ENCODE measurements around the gene ZMYM5.
"Not testable (repeated sequence)": the region's sequence is repeated elsewhere in the genome, so short reads cannot be mapped to it uniquely, and the experiment has no call there.

Gene ZMYM5

DNA sequence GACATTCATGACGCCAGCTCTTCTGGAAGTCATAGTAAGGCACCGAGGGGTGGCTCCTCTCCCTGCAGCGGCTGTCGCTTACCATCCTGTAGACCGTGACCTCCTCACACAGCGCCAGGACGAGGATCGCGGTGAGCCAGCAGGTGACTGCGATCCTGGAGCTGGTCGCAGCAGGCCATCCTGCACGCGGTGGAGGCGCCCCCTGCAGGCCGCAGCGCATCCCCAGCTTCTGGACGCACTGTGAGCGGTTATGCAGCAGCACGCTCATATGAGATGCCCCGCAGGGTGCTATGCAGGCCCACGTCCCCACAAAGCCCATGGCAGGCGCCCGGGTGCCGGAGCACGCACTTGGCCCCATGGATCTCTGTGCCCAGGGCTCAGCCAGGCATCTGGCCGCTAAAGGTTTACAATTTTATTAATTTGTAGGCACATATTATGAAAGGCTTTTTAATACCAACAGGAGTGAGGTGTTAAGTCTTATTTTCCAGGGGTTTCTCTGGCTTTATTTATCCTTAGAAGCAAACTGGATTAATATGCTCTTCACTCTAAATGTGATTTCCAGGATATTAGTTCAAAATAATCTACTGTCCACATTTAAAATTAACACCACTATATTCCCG, 45.1 kb downstream of the ZMYM5 start:
- DNase-seq: no peak

DNA sequence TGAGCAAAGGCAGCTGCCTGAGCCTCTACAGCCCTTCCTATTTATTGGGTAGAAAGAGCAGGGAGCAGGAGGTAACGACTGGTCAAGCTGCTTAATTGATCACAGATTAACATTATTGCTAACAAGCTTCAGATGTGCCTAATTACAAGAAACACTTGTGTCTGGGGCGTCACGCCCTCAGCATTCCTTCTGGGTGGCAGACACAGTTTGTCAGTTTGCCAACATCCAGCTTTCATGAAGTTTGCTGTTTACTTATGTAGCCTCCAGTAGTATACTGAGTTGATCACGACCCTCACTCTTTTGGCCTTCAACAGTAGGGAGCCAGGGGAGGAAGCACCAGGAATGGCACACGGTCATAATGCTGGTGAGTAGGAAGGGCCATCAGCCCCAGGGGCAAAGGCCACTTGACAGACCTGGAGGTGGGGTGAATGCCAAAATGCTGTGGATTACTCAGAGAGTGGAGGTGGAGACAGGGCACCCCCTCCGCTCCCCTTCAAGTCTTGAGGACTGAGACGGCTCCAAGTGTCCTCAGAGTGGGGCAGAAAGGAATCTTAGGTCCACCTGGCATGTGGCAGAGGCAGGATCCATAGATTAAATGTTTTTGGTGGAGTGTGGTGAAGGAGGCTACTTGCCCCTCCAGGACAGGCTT, 45.8 kb downstream of the ZMYM5 start:
- no peak for DNase-seq

DNA sequence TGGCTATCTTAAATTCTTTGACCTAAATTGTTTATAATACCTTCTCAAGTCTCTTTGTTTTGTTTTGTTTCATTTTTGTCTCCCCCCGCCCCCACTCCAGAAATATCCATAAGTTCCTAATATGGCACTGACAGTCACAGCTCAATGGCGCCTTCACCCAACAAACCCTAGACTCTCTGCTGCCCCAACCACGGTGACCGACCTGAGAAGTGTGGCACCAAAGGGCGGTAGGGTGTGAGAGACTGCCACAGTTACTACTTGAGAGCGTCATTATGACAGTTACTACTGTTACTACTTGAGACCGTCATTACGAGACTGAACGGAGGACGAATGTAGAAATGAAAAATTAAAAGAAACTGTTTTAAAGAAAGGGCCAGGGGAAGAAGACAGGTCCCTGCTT, 46.3 kb downstream of the ZMYM5 start:
- no peak for DNase-seq

DNA sequence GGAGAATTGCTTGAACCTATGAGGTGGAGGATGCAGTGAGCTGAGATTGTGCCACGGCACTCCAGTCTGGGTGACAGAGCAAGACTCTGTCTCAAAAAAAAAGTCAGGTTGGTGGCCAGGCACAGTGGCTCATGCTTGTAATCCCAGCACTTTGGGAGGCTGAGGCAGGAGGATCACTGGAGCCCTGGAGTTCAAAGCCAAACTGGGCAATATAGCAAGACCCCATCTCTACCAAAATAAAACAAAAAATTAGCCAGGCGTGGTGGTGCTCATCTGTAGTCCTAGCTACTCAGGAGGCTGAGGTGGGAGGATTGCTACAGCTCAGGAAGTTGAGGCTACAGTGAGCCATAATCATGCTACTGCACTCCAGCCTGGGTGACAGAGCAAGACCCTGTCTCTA, 47.6 kb downstream of the ZMYM5 start:
- not testable (repeated sequence) for DNase-seq

DNA sequence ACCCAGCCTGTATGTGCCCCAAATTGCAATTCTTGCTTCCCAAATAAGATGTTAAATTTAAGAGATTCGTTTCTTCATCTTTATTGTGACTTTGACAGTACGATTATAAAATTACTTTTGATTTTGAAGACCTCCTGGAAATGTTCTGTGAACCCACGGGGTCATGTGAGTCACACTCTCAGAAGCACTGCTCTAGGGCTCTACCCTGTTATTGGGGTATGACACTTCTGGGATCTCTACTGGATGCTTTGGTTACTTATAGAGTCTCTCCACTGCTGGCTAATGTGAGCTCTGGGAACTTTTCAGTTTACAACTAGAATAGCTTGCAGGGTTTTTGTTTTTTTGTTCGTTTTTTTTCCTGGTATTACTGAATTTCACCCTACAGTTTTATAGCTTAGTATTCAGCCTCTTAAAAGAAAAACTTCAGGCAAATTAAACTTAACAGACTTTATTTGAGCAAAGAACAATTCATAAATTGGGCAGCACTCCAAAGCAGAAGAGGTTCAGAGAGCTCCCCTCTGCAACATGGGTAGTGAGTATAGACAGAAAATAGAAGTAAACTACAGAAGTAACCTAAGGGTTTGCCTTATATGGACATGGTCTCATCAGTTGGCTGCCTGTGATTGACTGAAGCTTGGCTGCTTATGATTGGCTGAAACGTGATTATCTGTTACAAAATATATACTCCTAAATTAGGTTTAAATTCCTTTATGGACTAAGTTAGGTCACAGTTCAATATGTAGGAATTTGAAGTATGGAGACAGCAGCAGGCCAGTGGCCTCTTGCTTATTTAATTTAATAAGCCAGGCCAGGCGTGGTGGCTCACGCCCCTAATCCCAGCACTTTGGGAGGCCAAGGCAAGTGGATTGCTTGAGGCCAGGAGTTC, 52.2 kb downstream of the ZMYM5 start:
- no peak for DNase-seq

DNA sequence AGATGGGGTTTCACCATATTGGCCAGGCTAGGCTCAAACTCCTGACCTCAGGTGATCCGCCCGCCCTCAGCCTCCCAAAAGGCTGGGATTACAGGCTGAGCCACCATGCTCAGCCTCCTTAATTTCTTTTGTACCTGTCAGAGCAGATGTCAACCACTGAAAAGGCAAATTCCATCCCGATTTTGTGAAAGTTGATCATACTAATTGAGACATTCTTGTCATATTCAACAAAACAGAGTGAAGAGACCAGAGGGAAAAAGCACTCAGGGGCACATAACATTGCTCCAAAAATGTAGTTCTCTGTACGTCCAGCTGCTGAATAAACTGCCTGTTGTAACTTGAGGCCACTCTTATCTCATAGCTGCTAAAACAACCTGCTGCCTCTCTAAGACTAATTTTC, 53.3 kb downstream of the ZMYM5 start:
- no peak for DNase-seq

DNA sequence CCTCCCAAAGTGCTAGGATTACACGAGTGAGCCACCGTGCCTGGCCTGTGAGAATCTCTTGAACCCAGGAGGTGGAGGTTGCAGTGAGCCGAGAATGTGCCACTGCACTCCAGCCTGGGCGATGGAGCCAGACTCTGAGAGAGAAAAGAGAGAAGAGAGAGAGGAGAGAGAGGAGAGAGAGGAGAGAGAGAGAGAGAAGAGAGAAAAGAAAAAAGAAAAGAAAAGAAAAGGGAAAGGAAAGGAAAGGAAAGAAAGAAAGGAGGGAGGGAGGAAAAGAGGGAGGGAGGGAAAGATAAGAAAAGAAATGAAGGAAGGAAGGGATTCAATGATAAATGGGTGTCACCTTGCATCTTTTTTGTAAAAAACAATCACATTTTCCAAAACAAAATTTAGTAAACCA, 57.7 kb downstream of the ZMYM5 start:
- DNase-seq: no peak

DNA sequence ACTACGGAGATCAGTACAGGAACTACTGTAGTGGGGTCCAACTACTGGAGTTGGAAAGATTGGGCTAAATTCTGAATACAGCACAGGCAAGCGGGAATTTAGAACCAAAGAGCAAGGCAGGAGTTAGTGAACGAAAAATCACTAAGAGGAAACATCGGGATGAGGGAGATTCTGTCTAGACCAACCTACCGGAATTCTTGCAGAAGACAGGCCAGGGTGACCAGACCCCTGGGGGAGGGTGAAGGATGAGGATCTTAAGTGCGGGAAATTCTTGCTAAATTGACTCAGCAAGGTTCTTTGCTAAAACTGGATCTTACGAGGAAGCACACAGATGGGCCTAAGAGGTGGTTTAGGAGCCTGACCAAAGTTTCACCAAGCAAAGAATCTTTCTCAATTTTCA, 67.5 kb downstream of the ZMYM5 start:
- DNase-seq: no peak

DNA sequence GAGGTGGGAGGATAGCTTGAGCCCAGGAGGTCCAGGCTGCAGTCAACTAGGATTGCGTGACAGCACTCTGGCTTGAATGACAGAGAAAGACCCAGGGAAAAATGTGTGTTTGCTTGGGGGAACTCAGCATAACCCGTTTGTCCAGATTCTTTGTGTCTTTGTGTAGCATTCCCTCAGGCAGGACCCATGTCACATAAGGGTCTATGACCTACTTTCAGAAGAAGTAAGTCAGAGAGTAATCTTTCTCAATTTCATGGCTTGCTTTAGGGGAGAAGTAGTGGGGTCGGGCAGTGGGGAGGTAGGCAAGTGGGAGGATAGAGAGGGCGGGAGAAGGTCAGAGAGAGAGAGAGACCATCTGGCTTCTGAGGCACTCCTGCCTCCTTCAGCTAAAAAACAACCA, 68.8 kb downstream of the ZMYM5 start:
- DNase-seq: no peak

DNA sequence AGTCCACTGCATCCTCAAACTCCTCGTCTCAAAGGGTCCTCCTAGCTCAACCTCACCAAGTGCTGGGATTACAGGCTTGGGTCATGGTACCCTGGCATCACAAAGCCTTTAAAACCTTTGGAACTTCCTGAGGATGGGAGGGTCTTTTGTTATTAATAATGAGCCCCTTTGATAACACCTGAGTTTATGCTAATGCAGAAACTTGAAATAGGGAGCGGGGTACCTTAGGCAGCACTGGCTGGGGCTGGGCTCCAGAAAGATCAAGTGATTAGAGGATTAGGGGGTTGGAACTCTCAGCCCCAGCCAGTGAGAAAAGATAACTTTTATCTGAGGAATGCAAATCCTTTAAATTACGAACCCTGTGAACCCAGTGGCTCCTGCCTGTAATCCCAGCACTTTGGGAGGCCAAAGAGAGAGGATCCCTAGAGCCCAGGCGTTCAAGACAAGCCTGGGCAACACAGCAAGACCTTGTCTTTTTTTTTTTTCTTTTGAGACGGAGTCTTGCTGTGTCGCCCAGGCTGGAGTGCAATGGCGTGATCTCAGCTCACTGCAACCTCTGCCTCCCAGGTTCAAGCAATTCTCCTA, 71.4 kb downstream of the ZMYM5 start:
- DNase-seq: no peak

DNA sequence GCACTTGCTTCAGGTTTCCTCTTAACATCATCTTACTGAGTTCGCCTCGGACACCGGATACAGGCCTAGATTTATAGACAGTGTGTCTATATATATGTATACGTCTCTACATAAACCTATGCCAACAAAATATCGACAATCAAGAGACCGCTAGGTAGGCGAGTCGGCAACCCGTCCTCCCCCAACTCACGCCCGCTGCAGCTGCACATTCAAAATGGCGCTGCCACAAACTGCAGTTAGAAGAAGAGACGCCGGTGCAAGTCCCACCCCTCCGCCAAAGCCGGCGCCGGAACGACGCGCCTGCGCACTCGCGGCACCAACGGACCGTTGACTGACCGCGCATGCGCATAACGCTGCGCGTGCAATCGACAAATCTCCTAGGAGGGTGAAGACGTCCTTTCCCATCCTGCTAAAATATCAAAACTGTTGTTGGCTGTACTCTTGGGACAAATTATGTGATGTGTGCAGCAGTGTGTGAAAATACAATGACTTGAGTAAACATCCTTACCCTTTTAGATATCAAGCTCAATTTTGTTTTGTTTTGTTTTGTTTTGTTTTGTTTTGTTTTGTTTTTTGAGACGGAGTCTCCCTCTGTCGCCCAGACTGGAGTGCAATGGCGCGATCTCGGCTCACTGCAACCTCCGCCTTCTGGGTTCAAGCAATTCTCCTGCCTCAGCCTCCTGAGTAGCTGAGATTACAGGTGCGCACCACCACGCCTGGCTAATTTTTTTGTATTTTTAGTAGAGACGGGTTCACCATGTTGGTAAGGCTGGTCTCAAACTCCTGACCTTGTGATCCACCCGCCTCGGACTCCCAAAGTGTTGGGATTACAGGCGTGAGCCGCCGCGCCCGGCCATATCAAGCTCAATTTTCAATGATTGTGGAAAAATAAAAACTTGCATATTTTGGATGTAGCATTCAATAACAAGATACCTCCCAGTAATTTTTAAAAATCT, 80.4 kb downstream of the ZMYM5 start, which contains the start of gene PSPC1:
TSS of gene PSPC1 (minus strand) at position 219 of the 956 bp plus-strand sequence. CDS start at position 31, 188 bp downstream.
- DNase-seq: peak; percentile 50 to 90

DNA sequence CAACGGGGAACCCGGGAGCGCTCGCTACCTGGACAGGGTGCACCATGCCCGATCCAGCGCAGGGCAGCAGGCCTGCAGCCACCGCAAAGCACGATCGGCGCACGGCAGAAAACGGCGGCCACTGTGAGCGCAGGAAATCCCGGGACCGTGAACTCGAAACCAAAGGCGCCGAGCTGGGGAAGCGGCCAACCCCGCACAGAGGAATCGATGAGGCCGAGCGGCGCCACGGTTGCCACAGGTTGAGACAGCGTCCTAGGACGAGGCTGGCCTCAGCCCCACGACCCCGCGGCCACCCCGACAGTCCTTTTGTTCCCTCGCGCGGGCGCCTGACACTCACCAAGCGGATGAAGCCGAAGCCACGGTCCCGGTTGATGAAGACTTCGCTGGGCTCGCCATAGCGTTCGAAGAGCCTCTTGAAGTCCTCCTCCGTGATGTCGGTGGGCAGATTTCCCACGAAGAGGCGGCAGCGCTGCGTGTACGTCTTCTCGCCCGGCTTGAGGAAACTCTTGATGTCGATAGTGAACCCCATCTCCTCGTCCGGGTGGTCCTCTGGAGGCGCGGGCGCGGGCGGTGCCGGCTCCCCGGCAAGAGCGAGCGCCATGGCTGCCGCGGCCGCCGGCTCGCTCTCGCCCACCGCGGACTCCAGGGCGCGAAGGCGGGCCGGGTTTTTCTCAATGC, 81.3 kb downstream of the ZMYM5 start:
- peak in 1 of 2 experiments; percentile 25 for DNase-seq

DNA sequence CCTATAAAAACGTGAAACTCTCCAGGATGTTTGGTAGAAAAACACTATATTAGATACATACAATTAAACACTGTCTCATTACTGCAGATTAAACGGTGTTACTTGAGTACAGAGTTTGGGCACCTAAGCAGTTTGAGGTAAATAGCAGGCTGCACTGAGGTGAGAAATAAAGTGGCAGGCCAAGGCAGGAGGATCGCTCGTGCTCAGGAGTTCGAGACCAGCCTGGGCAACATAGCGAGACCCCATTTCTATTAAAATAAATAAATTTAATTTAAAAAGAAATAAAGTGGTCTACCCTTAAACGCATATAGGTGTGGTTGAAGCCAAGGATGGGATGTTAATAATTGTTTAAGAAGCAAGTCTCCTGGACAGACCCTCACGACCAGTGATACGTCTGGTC, 81.9 kb downstream of the ZMYM5 start:
- DNase-seq: no peak

DNA sequence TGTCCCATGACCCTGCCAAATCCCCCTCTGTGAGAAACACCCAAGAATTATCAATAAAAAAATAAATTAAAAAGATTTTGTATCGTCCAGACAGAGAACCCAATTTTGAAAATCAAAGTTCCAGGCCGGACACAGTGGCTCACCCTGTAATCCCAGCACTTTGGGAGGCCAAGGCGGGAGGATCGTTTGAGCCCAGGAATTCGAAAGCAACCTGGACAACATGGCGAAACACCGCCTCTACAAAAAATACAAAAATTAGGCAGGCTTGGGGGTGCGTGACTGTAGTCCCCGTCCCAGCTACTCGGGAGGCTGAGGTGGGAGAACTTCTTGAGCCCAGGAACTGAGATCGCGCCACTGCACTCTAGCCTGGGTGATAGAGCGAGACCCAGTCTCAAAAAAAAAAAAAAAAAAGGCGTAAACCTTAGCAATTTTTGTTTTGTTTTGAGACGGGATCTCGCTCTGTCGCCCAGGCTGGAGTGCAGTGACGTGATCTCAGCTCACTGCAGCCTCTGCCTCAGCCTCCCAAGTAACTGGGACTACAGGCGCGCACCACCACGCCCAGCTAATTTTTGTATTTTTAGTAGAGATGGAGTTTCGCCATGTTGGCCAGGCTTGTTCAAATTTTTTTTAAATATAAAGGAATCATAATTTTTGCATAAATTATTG, 82.6 kb downstream of the ZMYM5 start:
- not testable (repeated sequence) for DNase-seq

Measured in SW 1271 (cell line).